Activated CD4-positive, alpha-beta T cell treated with anti-CD3 and anti-CD28 coated beads, Interleukin-2, Interleukin-6, amounts not matched to agents 100 ng/mL and 50 ng/mL, durations not matched to agents 16 hours and 8 hours (primary cell): ENCODE results near the gene GMEB2.
"Not testable (repeated sequence)": the region's sequence is repeated elsewhere in the genome, so short reads cannot be mapped to it uniquely, and the experiment has no call there.

Experiments
- DNase-seq: peaks from one replicate; pipeline ENCODE4 v3.0.0-alpha.2; 2020

Gene GMEB2

DNA sequence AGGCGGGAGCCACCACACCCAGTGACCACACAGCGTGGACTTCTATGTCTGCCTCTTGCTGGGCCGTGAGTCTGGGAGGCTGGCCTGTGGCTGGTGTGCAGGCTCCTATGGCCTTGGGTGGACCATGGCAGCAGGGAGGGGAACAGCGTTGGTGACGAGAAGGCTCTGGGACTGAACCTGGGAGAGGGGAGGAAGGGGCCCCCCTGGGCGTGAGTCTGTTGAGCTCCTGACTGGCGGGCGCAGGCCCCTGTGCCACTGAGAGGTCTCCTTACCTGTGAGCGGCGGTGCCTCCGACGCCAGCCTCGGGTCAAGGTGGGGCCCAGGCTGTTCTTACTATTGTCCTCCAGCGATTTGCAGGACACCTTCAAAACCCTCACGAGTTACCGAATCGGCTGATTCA, 40.1 kb downstream of the GMEB2 start:
- DNase-seq, result no peak

DNA sequence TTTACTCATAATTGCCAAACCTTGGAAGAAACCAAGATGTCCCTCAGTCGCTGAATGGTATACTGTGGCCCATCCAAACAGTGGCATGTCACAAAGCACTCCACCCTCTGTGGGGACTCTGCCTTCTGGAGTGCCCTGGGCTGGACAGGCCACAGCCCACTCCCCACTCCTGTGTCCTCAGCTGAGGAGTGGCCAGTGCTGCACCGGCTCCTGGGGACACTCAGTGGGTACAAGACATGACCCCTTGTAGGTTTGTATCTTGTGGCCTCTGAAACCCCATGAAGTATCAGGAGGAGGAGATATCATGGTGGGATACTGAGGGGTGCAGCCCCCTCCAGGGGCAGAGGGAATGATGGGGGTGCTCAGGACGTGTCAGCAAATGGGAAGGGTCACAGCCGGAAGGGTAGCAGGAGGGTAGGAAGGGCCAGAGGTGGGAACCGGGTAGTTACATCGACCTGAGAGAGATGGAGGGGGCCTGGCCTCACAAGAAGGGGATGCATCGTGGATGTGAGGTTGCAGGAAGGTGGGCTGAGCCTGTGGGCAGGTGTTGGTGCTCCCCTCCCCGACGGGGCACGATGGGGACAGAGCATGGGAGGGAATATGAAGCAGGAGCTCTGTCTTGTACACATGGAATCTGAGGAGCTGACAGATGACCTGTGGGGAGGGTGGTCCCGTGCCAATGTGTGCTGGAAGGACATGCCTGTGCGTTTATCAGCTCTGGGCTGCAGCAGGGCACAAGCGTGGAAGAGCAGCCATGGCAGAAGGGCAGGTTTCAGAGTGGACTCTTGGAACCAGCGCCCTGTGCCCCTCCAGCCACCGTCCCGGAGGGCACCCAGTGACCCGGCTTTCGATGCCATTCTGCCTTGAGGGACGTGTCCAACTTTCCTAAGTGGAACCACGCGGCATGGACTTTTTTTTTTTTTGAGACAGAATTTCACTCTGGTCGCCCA, 41.0 kb downstream of the GMEB2 start:
- no peak for DNase-seq

DNA sequence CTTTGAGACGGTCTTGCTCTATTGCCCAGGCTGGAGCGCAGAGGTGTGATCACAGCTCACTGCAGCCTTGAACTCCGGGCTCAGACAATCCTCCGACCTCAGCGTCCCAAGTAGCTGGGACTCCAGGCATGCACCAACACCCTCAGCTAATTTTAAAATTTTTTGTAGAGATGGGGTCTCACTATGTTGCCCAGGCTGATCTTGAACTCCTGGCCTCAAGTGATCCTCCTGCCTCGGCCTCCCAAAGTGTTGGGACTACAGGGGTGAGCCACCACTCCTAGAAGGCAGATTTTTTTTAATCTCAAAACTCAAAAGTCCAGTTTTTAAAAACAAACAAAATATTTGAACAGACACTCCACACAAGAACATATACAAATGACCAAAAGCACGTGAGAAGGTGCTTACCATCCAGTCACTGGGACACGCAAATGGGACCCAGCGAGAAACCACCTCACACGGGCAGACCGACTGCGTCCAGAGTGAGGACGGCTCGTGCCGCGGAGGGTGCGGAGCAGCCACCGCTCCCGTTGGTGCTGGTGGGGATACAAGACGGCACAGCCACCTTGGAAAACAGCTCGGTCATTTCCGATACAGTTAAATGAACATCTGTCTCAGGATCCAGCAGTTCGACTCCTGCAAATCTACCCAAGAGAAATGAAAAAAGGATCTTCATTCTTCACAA, 44.4 kb downstream of the GMEB2 start:
- no peak for DNase-seq

DNA sequence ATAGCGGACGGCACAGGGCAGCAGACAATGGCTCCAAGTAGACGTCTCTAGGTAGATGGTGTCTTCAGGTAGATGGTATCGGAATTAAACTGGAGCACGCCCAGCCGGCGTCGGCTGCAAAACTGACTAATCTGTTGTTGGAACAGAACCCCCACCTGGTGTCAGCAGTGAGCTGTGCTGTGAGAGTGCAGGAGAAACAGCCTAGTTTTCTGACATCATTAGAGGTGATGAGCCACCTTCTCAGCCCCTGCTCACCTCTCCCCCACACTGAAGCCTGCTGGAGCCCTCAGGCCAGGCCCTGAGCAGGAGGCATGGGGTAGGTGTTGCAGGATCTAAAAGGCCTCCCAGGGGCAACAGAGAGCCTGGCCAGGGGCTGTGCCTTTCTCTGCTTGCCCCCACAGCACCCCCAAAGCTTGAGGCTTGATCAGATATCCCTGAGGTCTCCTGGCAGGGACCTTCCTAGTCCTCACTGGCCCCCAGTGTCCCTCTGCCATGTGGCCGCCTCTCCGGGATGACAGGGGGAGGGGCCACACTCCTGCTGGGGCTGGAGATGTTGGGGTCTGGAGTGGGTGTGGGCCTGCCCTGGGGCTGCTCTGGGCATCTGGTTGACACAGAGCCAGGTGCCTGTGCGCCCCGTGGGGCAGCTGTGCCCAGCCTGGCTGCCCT, 46.0 kb downstream of the GMEB2 start:
- peak; percentile 59 for DNase-seq

DNA sequence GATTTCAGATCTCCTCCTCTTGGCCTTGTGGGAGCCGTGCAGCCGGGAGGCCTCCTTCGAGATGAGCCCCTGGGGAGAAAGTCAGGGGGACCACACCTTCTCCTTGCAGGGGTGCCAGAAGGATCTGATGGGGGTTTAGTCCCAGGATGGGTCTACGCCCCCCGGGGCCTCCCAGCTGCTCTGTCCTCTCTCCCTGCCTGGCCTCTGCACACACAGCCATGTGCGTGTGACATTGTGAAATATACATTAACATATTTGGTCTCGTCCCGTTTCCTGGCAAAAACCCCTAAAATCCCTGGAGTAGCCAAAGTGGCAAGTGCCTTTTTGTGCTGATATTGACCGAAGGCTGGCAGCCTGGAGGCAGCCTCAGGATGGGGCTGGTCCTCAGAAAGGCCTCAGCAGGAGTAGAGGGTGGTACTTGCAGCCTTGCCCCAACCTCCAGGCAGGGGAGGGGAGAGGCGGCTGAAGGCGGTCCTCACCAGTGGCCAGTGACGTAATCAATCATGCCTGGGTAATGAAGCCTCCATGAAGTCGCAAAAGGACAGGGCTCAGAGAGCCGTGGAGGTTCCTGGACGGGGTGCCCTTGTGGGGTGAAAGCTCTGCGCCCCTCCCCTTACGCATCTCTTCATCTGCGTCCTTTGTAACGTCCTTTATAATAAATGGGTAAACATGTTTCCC, 47.7 kb downstream of the GMEB2 start:
- DNase-seq, result no peak

DNA sequence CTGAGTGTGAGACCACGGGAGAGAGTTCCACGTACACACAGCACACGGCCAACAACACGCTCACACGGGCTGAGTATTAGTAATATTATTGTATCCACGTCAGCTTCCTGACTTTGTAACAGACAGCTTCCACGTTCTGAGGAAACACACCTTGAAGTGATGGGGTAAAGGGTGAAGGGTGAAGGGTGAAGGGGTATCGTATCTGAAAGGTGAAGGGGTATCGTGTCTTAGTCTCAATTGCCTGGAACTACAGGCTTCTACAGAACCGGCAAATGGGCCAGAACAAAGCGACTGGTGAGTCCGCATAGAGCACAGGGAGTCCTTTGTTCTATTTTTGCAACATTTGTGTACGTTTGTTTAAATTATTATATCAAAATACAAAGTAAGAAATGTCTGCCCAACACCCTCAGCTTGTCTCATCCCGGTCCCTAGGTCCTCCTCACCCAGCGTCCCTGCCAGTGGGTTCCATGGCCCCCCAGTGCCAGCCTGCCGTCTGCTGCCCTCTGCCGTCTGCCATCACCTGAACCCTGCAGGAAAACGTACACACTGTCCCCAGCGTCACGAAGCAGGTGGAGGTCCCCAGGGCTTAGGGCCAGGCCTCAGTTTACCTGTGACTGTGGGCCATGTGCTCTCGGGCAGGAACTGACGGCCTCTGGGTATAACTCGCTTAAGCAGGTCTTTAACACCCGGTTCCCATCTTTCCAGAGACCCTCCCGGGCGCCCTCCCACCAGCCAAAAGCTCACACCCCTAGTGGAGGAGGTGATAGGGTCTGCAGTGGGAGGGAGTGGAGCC, 48.5 kb downstream of the GMEB2 start:
- no peak for DNase-seq

DNA sequence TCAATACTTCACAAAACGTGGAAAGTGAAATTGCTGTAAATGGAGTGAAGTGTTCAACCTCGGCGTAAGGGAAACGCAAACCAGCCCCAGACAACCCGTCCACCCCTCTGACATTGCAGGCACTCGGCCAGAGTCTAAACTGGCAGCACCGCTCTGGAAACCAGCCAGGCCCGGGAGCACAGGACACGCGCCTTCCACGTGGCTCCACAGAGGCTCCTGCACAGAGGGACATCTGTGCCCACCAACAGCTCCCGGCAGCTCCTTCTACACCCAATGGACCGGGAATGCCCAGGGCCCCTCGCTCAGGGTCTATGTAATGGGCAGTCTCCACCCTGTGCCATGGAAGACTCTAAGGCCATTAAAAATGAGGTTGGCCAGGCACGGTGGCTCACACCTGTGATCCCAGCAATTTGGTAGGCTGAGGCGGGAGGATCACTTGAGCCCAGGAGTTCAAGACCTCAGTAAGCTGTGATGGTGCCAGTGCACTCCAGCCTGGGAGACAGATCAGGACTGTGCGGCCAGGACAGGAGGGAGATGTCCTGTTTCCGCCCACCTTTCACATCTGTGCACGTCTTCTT, 49.5 kb downstream of the GMEB2 start:
- DNase-seq, result no peak

DNA sequence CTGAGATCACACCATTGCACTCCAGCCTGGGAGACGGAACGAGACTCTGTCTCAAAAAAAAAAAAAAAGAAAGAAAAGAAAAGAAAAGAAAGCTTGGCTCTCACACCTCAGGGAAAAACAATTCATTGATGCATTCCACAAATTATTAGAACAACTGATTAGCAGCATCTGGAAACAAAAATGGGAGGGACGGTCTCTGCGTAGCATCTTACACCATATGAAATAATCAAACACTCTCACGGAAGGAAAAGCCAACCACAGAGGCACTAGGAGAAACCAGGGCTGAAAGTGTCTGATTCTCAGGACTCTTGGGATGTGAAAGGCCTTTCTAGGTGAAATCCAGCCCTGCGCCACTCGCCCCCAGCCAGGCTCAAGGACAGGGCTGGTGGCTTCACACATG, 50.6 kb downstream of the GMEB2 start:
- DNase-seq, result no peak

DNA sequence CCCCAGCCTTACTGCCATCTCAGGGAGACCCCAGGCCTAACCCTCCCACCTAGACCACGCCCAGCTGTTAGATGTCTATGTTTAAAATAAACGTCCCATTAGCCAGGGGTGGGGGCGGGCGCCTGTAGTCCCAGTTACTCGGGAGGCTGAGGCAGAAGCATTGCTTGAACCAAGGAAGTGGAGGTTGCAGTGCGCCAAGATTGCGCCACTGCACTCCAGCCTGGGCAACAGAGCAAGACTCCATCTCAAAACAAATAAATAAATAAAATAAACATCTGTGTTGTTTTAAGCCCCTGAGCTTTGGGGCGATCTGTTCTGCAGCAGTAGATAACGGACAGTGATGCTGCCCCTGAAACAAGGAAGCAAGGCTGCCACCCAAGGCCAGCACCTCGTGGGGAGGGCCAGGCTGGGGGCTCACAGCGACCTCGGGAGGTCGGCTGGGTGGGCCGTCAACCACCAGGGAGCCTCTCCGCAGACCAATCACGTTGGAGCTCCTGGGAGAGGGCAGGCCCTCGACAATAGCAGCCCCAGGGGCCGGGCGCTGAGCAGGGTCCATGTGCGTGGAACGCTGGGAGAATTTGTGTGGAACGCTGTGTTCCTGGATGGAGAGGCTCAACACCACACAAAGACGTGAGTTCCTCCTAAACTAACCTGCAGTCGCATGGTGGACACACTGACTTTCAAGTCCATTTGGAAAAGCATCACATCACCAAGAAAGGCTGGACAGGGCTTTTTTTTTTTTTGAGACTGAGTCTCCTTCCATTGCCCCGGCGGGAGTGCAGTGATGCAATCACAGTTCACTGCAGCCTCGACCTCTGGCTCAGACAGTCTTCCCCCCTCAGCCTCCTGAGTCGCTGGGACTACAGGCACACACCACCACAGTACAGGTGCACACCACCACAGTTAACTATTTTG, 51.8 kb downstream of the GMEB2 start:
- DNase-seq, result no peak

DNA sequence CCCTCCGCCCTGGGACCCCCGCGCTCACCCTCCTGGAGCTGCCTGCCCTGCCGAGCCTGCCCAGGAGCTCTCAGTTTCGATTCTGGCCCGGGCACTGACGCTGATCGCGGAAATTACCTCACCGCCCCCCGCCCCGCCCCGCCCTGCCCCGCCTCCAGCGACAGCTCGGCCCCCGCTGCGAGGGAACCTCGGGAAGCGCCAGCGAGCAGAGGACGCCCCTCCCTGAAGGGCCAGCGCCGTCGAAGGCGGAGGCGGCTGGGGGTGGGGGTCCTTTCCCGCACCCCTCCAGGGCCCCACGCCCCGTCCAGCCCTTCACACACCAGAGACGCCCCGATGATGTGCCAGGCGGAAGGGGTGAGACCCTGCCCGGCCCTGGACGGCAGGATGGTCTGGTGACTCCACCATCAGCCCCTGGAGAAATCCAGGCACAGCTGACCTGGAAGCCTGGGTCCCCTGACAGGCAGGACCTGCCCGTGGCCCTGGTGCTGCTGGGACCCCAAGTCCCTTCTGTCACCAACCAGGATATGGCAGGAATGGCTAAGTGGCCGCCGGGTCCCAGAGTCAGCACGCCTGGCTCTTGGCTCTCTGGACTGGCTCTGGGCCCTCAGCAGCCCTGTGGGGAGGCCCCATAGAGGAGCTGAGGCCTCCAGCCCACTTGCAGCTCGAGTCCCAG, 52.6 kb downstream of the GMEB2 start, which contains the start of gene HELZ2:
Gene HELZ2 (minus strand): TSS at position 84 of the 673 bp plus-strand sequence. CDS start 1,854 bp downstream, outside the sequence.
- peak; percentile 62 for DNase-seq

DNA sequence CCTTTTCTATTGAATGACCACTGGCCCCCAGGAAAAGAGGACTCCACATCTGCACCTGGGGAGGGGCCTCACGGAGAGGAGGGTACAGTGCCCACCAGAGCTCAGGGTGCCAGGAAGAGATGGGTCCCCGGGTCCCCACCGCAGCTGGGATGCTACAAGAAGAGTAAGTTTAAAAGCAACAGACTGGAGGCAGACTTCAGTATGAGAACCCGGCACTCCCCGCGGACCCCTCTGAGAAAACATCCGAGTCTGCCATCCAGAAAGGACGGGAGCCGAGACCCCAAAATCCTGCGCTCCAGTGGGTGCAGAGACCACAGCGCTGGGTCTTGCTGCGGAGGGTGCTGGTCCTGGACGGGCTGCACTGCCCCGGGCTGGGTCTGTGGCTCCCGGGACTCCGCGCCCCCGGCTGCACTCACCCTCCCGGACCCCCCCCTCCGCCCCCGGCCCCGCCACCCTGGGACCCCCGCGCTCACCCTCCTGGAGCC, 53.2 kb downstream of the GMEB2 start:
- no peak for DNase-seq

DNA sequence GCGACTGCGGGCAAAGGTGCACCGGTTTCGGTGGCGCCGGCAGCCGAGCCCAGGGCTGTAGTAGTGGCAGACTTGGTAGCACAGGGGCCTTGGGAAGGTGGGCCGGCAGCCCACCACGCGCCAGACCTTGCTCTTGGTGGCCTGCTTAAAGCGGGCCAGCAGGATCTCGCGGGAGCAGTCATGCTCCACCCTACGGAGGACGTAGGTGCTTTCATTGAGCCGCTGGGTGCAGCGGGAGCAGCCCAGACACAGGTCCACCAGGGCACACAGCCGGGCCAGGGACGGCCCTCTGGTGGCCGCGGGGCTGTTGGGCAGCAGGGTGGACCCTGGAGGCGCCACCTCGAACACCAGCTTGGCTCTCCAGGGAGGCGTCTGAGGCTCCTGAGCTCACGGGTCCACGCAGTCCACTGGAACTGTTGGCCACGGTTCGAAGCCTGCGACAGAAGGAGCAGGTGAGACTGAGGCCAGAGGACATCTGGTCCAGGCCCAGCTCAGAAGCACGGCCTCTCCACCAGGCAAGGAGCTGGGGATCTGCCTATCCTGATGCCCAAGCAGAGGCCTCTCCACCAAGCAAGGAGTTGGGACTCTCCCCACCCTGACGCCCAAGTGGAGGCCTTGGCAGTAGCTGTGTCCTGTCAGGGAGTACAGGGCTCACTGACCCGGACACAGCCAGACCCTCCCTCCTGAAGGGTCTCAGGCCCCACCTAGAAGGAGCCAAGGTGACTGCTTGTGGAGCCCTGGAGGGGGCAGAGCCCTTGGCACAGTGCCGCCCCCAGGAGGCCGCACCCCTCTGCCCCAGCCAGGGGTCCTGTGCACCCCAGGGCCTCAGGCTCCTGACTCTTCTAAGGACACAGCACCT, 53.9 kb downstream of the GMEB2 start:
- DNase-seq, result no peak

DNA sequence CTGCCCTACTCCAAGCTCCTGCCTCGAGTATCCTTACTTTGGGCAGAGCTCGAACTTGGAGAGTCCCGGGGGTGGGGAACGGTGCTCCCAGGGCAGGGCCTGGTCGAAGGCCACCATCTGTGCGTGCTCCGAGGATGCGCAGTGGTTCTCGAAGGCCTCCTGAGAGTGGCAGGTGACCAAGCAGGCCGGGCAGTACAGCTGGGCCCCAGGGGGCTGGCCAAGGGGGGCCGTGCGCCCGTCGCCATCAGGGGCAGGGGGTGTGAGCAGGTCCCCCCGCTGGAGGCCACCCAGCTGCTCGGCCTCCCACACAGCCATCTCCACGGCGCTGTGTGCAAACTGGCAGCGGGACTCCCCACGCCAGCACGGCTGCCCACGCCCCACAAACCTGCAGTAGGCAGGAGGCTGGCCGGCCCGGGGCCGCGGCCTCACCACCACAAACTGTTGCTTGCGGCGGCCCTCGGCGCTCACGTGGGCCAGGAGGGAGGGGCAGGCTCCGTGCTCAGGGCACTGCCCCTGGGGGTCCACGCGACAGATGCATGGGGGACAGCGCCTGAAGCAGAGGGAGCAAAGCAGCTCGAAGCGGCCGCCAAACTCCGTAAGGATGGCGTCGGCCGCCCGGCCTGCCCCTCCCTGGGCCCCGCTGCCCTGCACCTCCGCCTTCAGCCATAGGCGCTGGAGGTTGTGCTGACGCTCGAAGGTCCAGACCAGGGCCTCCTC, 54.7 kb downstream of the GMEB2 start:
- DNase-seq, result no peak

DNA sequence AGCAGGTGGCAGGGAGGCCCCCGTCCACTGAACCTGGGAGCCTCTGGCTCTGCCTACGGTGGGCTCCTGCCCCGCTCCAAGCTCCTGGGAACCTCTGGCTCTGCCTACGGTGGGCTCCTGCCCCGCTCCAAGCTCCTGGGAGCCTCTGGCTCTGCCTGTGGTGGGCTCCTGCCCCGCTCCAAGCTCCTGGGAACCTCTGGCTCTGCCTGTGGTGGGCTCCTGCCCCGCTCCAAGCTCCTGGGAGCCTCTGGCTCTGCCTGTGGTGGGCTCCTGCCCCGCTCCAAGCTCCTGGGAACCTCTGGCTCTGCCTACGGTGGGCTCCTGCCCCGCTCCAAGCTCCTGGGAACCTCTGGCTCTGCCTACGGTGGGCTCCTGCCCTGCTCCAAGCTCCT, 55.8 kb downstream of the GMEB2 start:
- not testable (repeated sequence) for DNase-seq

DNA sequence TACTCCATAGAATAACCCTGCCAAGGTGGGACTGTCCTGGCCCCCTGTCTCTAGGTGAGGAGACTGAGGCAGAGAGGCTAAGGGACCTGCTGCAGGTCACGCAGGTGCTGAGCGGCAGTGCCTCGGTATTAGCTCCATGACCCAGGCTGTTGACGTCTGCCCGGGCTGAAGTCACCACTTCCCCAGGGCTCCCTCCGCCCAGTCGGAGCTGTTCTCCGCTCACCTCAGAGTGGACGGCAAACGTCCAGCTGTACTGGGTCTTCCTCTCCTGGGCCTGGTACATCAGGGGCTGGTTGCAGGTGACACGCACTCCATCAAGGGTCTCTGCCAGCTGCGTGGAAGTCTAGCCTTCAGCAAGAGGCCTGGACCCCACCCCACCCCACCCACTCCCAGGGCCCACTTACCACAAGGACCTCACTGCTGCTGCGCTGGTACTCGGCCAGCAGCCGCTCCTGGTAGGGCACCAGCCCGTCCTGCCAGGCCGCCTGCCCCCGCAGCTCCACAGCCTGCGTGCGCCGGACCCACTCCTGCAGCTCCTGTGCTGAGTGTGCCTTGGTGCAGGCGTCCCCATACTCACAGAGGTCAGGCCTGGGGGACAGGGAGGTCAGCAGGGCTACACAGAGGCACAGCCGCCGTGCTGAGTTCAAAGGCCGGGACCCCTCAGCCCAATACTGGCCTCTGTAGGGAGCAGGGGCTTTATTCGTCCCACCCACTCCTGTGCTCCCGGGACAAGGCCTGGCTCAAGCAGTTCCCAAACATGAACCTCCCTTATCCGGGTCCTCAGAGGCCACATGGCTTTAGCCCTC, 56.4 kb downstream of the GMEB2 start:
- no peak for DNase-seq

DNA sequence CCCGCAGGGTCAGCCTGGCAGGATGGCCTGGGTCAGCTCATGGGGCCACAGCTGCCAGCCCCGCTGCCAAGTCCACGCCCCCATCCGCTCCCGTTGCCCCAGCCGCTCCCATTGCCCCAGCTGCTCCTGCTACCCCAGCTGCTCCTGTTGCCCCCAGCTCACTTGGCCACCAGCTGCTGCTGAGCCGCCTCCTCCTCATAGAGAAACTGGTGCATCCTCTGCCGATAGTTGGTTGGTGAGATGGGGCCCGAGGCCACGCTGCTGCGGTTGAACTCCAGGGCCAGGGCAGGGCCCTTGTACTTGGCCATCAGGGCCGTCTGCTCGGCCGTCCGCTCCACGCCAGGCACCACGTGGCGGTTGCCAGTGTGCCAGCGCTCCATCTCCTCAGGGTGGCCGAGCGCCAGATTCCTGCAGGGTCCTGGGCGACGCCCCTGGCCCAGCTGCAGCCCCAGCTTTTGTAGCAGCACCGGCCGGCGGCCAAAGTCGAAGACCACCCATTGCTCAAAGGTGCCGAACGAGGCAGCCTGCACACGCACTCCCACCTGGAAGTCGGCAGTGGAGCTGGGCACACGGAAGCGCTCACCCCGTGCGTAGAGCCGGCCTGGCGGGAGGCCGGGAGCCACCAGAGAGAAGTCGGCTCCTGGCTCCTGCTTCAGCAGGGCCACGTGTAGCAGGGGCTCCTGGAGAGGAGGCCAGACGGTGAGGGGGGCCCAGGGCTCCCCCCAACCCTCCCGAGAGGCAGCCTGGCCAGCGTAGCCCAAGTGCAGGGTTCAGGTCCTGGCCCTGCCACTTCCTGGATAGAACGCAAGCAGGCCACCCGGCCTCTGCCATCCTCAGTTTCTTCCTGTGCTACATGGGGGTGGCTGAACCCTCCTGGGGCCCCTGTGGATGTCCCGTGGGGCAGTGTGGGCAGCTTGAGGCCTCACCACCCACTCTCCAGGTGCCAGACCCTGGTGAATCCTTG, 57.6 kb downstream of the GMEB2 start:
- peak; percentile 19 for DNase-seq
